ENCODE results near the gene TSC1.
"Not testable (repeated sequence)": the region's sequence is repeated elsewhere in the genome, so short reads cannot be mapped to it uniquely, and the experiment has no call there.

The TSC1 gene

DNA sequence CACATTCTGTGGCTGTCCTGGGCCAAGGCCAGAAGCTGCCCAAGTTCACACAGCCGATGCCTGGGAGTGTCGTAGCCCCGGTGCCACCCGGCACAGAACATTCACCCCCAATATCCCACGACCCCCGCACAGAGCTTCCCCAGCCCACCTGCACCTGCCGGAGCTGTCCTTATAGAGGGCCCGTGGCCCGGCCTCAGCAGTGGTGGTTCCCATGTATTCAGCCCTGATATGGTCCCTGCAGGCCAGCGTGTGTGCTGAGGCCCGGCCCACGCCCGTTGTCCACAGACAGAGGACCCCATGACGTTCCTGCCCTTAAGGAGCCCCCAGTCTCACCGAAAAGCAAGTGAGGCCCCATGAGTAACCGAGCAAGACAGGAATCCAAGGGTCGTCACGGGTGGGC lies 28.8 kb upstream of the TSC1 start:
- H3K36me3 ChIP-seq (ENCODE audit: control insufficient read depth, insufficient read depth, low read length) = no peaks in the 10 kb centered on the region
- no peaks in the 10 kb centered on the region for H3K9me3 ChIP-seq (ENCODE audit: control insufficient read depth, insufficient read depth, low read length)
- H3K27me3 ChIP-seq (ENCODE audit: control insufficient read depth, insufficient read depth, low read length) = peaks cover 17% of the 10 kb centered on the region
- H3K4me1 ChIP-seq (ENCODE audit: control insufficient read depth, insufficient read depth, low read length) = peaks cover 2% of the 10 kb centered on the region
- no peak overlapping the region for H3K4me3 ChIP-seq (ENCODE audit: low read depth, low read length)
- no peak overlapping the region for H3K9ac ChIP-seq (ENCODE audit: low read depth, low read length)

DNA sequence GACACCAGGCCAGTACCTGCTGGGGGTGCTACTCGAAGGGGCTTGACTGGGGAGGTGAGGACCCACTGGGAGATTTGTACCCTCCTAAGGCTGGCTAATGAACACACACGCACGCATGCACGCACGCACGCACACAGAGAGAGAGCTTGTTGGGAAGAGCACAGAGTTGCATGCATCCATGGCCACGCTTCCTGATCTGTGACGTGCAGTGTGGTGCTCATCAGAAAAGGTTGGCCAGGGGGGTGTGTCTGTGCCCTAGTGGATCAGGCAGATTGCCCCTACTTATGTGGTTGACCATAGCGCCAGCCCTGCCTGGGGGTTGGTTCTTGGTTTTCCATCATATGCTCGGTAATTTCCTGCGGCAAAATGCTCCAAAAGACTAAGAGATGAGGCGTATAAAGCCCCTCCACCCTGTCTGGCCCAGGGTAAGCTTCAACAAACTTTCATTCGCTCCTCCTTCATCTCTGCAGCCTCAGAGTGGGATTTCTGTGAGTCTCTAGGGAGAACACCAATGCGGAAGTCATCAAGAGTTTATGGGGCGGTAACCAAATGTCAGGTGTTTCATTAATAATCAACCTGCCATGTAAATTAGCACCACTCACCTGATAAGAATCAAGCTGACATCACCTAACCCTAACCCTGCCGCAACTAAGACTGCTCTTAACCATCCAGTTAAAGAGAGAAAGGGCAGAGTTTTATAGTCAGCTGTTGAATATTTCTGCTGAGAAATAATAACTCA lies 26.1 kb upstream of the TSC1 start:
- no peak overlapping the region for H3K4me3 ChIP-seq (ENCODE audit: low read depth, low read length)

GRCh38 chr9:132969783-132970182 lies 25.4 kb upstream of the TSC1 start:
- Histone ChIP-seq H3K36me3 (ENCODE audit: control insufficient read depth, insufficient read depth, low read length) (no peaks in the 10 kb centered on the region), H3K4me3 (ENCODE audit: low read depth, low read length) (no peak overlapping the region), H3K4me1 (ENCODE audit: control insufficient read depth, insufficient read depth, low read length) (peaks cover 2% of the 10 kb centered on the region), H3K9me3 (ENCODE audit: control insufficient read depth, insufficient read depth, low read length) (no peaks in the 10 kb centered on the region), H3K27me3 (ENCODE audit: control insufficient read depth, insufficient read depth, low read length) (peaks cover 11% of the 10 kb centered on the region), H3K9ac (ENCODE audit: low read depth, low read length) (no peak overlapping the region)

More for the DNA sequence above, 26.1 kb upstream of the TSC1 start:
- H3K4me1 ChIP-seq (ENCODE audit: control insufficient read depth, insufficient read depth, low read length) = peaks cover 2% of the 10 kb centered on the region
- no peaks in the 10 kb centered on the region for H3K36me3 ChIP-seq (ENCODE audit: control insufficient read depth, insufficient read depth, low read length)
- H3K9ac ChIP-seq (ENCODE audit: low read depth, low read length) = no peak overlapping the region
- no peaks in the 10 kb centered on the region for H3K9me3 ChIP-seq (ENCODE audit: control insufficient read depth, insufficient read depth, low read length)
- H3K27me3 ChIP-seq (ENCODE audit: control insufficient read depth, insufficient read depth, low read length) = peaks cover 13% of the 10 kb centered on the region

DNA sequence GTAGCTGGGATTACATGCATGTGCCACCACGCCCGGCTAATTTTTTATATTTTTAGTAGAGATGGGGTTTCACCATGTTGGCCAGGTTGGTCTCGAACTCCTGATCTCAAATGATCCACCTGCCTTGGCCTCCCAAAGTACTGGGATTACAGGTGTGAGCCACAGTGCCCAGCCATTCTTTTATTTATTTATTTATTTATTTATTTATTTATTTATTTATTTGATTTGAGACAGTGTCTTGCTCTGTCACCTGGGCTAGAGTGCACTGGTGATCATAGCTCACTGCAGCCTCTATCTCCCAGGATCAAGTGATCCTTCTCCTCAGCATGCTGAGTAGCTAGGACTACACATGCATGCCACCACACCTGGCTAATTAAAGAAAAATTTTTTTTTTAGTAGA lies 23.5 kb upstream of the TSC1 start:
- H3K4me3 ChIP-seq (ENCODE audit: low read depth, low read length); H3K36me3 ChIP-seq (ENCODE audit: control insufficient read depth, insufficient read depth, low read length); H3K9me3 ChIP-seq (ENCODE audit: control insufficient read depth, insufficient read depth, low read length); H3K9ac ChIP-seq (ENCODE audit: low read depth, low read length); H3K27me3 ChIP-seq (ENCODE audit: control insufficient read depth, insufficient read depth, low read length); H3K4me1 ChIP-seq (ENCODE audit: control insufficient read depth, insufficient read depth, low read length): not testable (repeated sequence)

GRCh38 chr9:132965478-132965877 lies 21.1 kb upstream of the TSC1 start:
- Histone ChIP-seq H3K4me1 (ENCODE audit: control insufficient read depth, insufficient read depth, low read length) (peaks cover 2% of the 10 kb centered on the region), H3K27me3 (ENCODE audit: control insufficient read depth, insufficient read depth, low read length) (no peaks in the 10 kb centered on the region), H3K4me3 (ENCODE audit: low read depth, low read length) (no peak overlapping the region), H3K9me3 (ENCODE audit: control insufficient read depth, insufficient read depth, low read length) (no peaks in the 10 kb centered on the region), H3K9ac (ENCODE audit: low read depth, low read length) (no peak overlapping the region), H3K36me3 (ENCODE audit: control insufficient read depth, insufficient read depth, low read length) (no peaks in the 10 kb centered on the region)

GRCh38 chr9:132961002-132961401 lies 16.6 kb upstream of the TSC1 start:
- Histone ChIP-seq H3K9me3 (ENCODE audit: control insufficient read depth, insufficient read depth, low read length) (no peaks in the 10 kb centered on the region), H3K27me3 (ENCODE audit: control insufficient read depth, insufficient read depth, low read length) (no peaks in the 10 kb centered on the region), H3K36me3 (ENCODE audit: control insufficient read depth, insufficient read depth, low read length) (no peaks in the 10 kb centered on the region), H3K4me3 (ENCODE audit: low read depth, low read length) (no peak overlapping the region), H3K4me1 (ENCODE audit: control insufficient read depth, insufficient read depth, low read length) (no peaks in the 10 kb centered on the region), H3K9ac (ENCODE audit: low read depth, low read length) (no peak overlapping the region)

DNA sequence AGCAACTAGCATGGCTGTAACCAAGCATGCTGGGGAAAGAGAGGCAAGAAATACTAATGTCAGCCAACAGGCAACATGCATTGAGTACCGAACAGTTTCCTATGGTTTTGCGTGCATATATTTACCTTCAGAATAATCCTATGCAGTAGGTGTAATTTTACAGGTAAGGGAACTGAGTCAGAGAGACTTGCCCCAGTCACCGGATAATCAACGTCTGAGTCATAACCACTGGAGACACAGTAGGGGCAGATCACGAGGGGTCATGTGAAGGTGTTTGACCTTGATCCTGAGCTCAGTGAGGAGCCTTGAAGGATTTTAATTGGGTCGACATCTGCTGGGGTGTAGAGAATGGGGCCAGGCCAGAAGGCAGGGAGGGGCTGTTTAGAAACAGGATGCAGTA lies 13.4 kb upstream of the TSC1 start:
- no peaks in the 10 kb centered on the region for H3K9me3 ChIP-seq (ENCODE audit: control insufficient read depth, insufficient read depth, low read length)
- no peak overlapping the region for H3K4me3 ChIP-seq (ENCODE audit: low read depth, low read length)
- no peaks in the 10 kb centered on the region for H3K27me3 ChIP-seq (ENCODE audit: control insufficient read depth, insufficient read depth, low read length)
- H3K4me1 ChIP-seq (ENCODE audit: control insufficient read depth, insufficient read depth, low read length) = no peaks in the 10 kb centered on the region
- H3K9ac ChIP-seq (ENCODE audit: low read depth, low read length) = no peak overlapping the region
- H3K36me3 ChIP-seq (ENCODE audit: control insufficient read depth, insufficient read depth, low read length) = no peaks in the 10 kb centered on the region

GRCh38 chr9:132955768-132956167 lies 11.4 kb upstream of the TSC1 start:
- Histone ChIP-seq H3K4me3 (ENCODE audit: low read depth, low read length) (no peak overlapping the region), H3K9ac (ENCODE audit: low read depth, low read length) (no peak overlapping the region), H3K36me3 (ENCODE audit: control insufficient read depth, insufficient read depth, low read length) (no peaks in the 10 kb centered on the region), H3K27me3 (ENCODE audit: control insufficient read depth, insufficient read depth, low read length) (no peaks in the 10 kb centered on the region), H3K4me1 (ENCODE audit: control insufficient read depth, insufficient read depth, low read length) (no peaks in the 10 kb centered on the region), H3K9me3 (ENCODE audit: control insufficient read depth, insufficient read depth, low read length) (no peaks in the 10 kb centered on the region)

DNA sequence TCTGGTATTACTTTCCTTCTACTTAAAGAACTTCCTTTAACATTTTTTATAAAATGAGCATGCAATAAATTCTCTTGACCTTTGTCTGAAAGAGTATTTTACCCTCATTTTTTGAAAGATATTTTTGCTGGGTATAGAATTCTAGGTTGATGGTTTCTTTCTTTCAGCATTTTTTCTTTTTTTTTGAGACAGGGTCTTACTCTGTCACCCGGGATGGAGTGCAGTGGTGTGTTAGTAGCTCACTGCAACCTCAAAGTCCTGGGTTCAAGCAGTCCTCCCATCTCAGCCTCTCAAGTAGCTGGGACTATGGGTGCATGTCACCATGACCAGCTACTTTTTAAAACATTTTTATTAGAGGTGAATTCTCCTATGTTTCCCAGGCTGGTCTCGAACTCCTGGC lies 10.7 kb upstream of the TSC1 start:
- Histone ChIP-seq H3K4me3 (ENCODE audit: low read depth, low read length) (no peak overlapping the region), H3K9ac (ENCODE audit: low read depth, low read length) (no peak overlapping the region), H3K36me3 (ENCODE audit: control insufficient read depth, insufficient read depth, low read length) (no peaks in the 10 kb centered on the region), H3K4me1 (ENCODE audit: control insufficient read depth, insufficient read depth, low read length) (no peaks in the 10 kb centered on the region), H3K27me3 (ENCODE audit: control insufficient read depth, insufficient read depth, low read length) (no peaks in the 10 kb centered on the region), H3K9me3 (ENCODE audit: control insufficient read depth, insufficient read depth, low read length) (no peaks in the 10 kb centered on the region)

- Histone ChIP-seq H3K9ac (ENCODE audit: low read depth, low read length) (no peak overlapping the region), H3K36me3 (ENCODE audit: control insufficient read depth, insufficient read depth, low read length) (no peaks in the 10 kb centered on the region), H3K27me3 (ENCODE audit: control insufficient read depth, insufficient read depth, low read length) (no peaks in the 10 kb centered on the region), H3K4me3 (ENCODE audit: low read depth, low read length) (no peak overlapping the region), H3K9me3 (ENCODE audit: control insufficient read depth, insufficient read depth, low read length) (no peaks in the 10 kb centered on the region), H3K4me1 (ENCODE audit: control insufficient read depth, insufficient read depth, low read length) (peaks cover 19% of the 10 kb centered on the region)
These were observed 5.3 kb upstream of the TSC1 start for GRCh38 chr9:132949709-132950108.

GRCh38 chr9:132948482-132949050 lies 4.2 kb upstream of the TSC1 start:
- no peaks in the 10 kb centered on the region for H3K9me3 ChIP-seq (ENCODE audit: control insufficient read depth, insufficient read depth, low read length)
- H3K36me3 ChIP-seq (ENCODE audit: control insufficient read depth, insufficient read depth, low read length) = no peaks in the 10 kb centered on the region
- H3K27me3 ChIP-seq (ENCODE audit: control insufficient read depth, insufficient read depth, low read length) = no peaks in the 10 kb centered on the region
- peaks cover 19% of the 10 kb centered on the region for H3K4me1 ChIP-seq (ENCODE audit: control insufficient read depth, insufficient read depth, low read length)
- H3K4me3 ChIP-seq (ENCODE audit: low read depth, low read length) = no peak overlapping the region
- H3K9ac ChIP-seq (ENCODE audit: low read depth, low read length) = no peak overlapping the region

GRCh38 chr9:132947756-132948155 lies 3.3 kb upstream of the TSC1 start:
- H3K36me3 ChIP-seq (ENCODE audit: control insufficient read depth, insufficient read depth, low read length) = no peaks in the 10 kb centered on the region
- no peak overlapping the region for H3K9ac ChIP-seq (ENCODE audit: low read depth, low read length)
- no peaks in the 10 kb centered on the region for H3K27me3 ChIP-seq (ENCODE audit: control insufficient read depth, insufficient read depth, low read length)
- no peaks in the 10 kb centered on the region for H3K9me3 ChIP-seq (ENCODE audit: control insufficient read depth, insufficient read depth, low read length)
- no peak overlapping the region for H3K4me3 ChIP-seq (ENCODE audit: low read depth, low read length)
- H3K4me1 ChIP-seq (ENCODE audit: control insufficient read depth, insufficient read depth, low read length) = peaks cover 20% of the 10 kb centered on the region
